ENCODE measurements around the gene NCOA3. TPM values are rescaled to one million over a fixed set of nuclear protein-coding genes. Genes with fewer than 3 reads are reported as not detected.

Gene NCOA3
- total RNA-seq, 1 experiment from 2014 or later: 23.3 TPM

- H3K4me2 ChIP-seq (ENCODE audit: insufficient read depth, insufficient read length, low read length): no peak overlapping the region
These were observed 203.2 kb downstream of the NCOA3 start for GRCh38 chr20:47704746-47705496.

More at GRCh38 chr20:47704746-47705496, 203.2 kb downstream of the NCOA3 start:
- Histone ChIP-seq H4K91ac (ENCODE audit: insufficient read length, low read depth, low read length) (no peak overlapping the region), H3K56ac (ENCODE audit: insufficient read length, low read depth, low read length) (no peak overlapping the region), H2AFZ (ENCODE audit: low read length) (no peak overlapping the region), H3K4ac (ENCODE audit: low read depth, low read length) (no peak overlapping the region), H3K14ac (ENCODE audit: insufficient read depth, low read length) (no peak overlapping the region), H3K23ac (ENCODE audit: insufficient read length, low read depth, low read length) (no peak overlapping the region), H4K20me1 (ENCODE audit: control insufficient read depth, insufficient read depth, insufficient read length) (no peaks in the 10 kb centered on the region), H2BK12ac (ENCODE audit: insufficient read length, low read depth, low read length) (no peak overlapping the region), H3K4me1 (ENCODE audit: insufficient read depth, low read length) (no peaks in the 10 kb centered on the region), H4K5ac (ENCODE audit: insufficient read length, low read depth, low read length) (no peak overlapping the region), H3K9ac (ENCODE audit: extremely low read depth, insufficient read length, low read length) (no peak overlapping the region), H3K27me3 (ENCODE audit: insufficient read depth, low read length) (no peaks in the 10 kb centered on the region), H2BK15ac (ENCODE audit: low read depth, low read length) (no peak overlapping the region), H3K18ac (ENCODE audit: insufficient read length, low read depth, low read length) (no peak overlapping the region), H3K23me2 (ENCODE audit: insufficient read length, low read depth, low read length, poor library complexity, severe bottlenecking) (no peaks in the 10 kb centered on the region), H4K8ac (replicated peaks; ENCODE audit: insufficient read length, low read depth, low read length) (no peak overlapping the region), H3T11ph (ENCODE audit: low read length) (no peak overlapping the region), H2BK5ac (ENCODE audit: insufficient read length, low read length) (no peak overlapping the region), H3K79me2 (ENCODE audit: insufficient read depth, low read length) (no peaks in the 10 kb centered on the region), H3K79me1 (ENCODE audit: insufficient read depth, low read depth, low read length, poor library complexity, severe bottlenecking) (no peaks in the 10 kb centered on the region), H3K27ac (ENCODE audit: insufficient read length, low read depth, low read length) (no peak overlapping the region), H2AK5ac (ENCODE audit: insufficient read length, low read length) (no peak overlapping the region), H3K9me3 (ENCODE audit: control insufficient read depth, low read depth, low read length) (no peaks in the 10 kb centered on the region), H2BK120ac (ENCODE audit: low read depth, low read length, poor library complexity, severe bottlenecking) (no peak overlapping the region), H2BK20ac (ENCODE audit: low read depth, low read length, poor library complexity, severe bottlenecking) (no peak overlapping the region)
- Mint-ChIP-seq H3K4me3 (no peak overlapping the region), H3K36me3 (ENCODE audit: insufficient read depth in 1 of 3, low read depth in 3 of 3) (peaks cover 0 to 4% (median 1%) of the 10 kb centered on the region in 3 experiments; a peak in 1 of 7 replicates), H3K4me1 (peaks cover 14 to 20% of the 10 kb centered on the region in 2 experiments), H3K27me3 (ENCODE audit: low read depth) (no peaks in the 10 kb centered on the region), H3K9me3 (no peaks in the 10 kb centered on the region), H3K27ac (peak overlapping the region in 1 of 3 experiments; percentile 32; a peak in 1 of 7 replicates)
- WGBS (ENCODE audit: extremely low coverage, insufficient read length, low lambda C conversion rate): no CpG with 5 or more reads among the region's 15 CpGs
- TF ChIP-seq CTCF (conservative IDR thresholded peaks at IDR 0.05): no peak
- no peak for DNase-seq

Measured in H9 (cell line).